Mesenchymal stem cell (in vitro differentiated cells and primary cell): Measurements from ENCODE around the gene RPS2.
A peak's percentile ranks its signal among the peaks of the same experiment; 100 is the strongest.

Source experiments
- DNase-seq: peaks from one replicate; pipeline ENCODE4 v3.0.0-alpha.2; 2013
- H2AFZ ChIP-seq: one replicate; pipeline ENCODE4 v1.6.1; 2013; ENCODE audit warnings: low read depth, mild to moderate bottlenecking, control low read depth, inconsistent platforms, low read length, moderate library complexity
- H2AK5ac ChIP-seq: 2 replicates; pipeline ENCODE4 v1.6.1; 2013; ENCODE audit warnings: low read length, moderate library complexity, mild to moderate bottlenecking, inconsistent platforms; ENCODE audit not compliant: severe bottlenecking
- H2BK120ac ChIP-seq: one replicate; pipeline ENCODE4 v1.6.1; 2013; ENCODE audit warnings: low read depth, mild to moderate bottlenecking, inconsistent platforms, low read length, moderate library complexity
- H2BK12ac ChIP-seq, 2 experiments: one replicate each; pipeline ENCODE4 v1.6.1; 2013; ENCODE audit warnings: inconsistent platforms in 2 of 2, low read length in 2 of 2, mild to moderate bottlenecking in 2 of 2, moderate library complexity in 2 of 2, control low read depth in 1 of 2
- H2BK15ac ChIP-seq: one replicate; pipeline ENCODE4 v1.6.1; 2013; ENCODE audit warnings: mild to moderate bottlenecking, low read depth, inconsistent platforms; ENCODE audit not compliant: poor library complexity, severe bottlenecking
- H2BK5ac ChIP-seq: 2 replicates; pipeline ENCODE4 v1.6.1; 2013; ENCODE audit warnings: low read depth, mild to moderate bottlenecking, low read length, control low read depth, inconsistent platforms; ENCODE audit not compliant: poor library complexity, severe bottlenecking
- H3K14ac ChIP-seq, 2 experiments: one replicate each; pipeline ENCODE4 v1.6.1; 2013; ENCODE audit warnings: inconsistent platforms in 2 of 2, low read length in 2 of 2, control low read depth in 1 of 2, mild to moderate bottlenecking in 1 of 2, moderate library complexity in 1 of 2
- H3K18ac ChIP-seq, 2 experiments: one replicate each; pipeline ENCODE4 v1.6.1; 2013; ENCODE audit warnings: inconsistent platforms in 2 of 2, low read length in 2 of 2, control low read depth in 1 of 2, low read depth in 1 of 2, mild to moderate bottlenecking in 1 of 2
- H3K23ac ChIP-seq, 2 experiments: one replicate each; pipeline ENCODE4 v1.6.1; 2013; ENCODE audit warnings: inconsistent platforms in 2 of 2, low read length in 2 of 2, mild to moderate bottlenecking in 2 of 2, moderate library complexity in 2 of 2, control low read depth in 1 of 2
- H3K27ac ChIP-seq: 2 replicates; pipeline ENCODE4 v1.5.1; 2013; ENCODE audit warnings: mild to moderate bottlenecking, moderate library complexity, low read length, control low read depth, inconsistent platforms; ENCODE audit not compliant: poor library complexity, severe bottlenecking
- H3K27me3 ChIP-seq, 2 experiments: 2 replicates each; pipeline versions ENCODE4 v1.6.1 to v1.7.0; 2013; ENCODE audit warnings: low read length in 2 of 2, mild to moderate bottlenecking in 2 of 2, moderate library complexity in 2 of 2, control low read depth in 1 of 2, inconsistent platforms in 1 of 2; ENCODE audit not compliant: control insufficient read depth in 1 of 2, insufficient read depth in 1 of 2
- H3K36me3 ChIP-seq, 2 experiments: 2 replicates each; pipeline versions ENCODE4 v1.6.1 to v1.7.0; 2013; ENCODE audit warnings: low read length in 2 of 2, control low read depth in 1 of 2, inconsistent platforms in 1 of 2, low read depth in 1 of 2, mild to moderate bottlenecking in 1 of 2; ENCODE audit not compliant: insufficient read depth in 2 of 2, control insufficient read depth in 1 of 2
- H3K4ac ChIP-seq, 2 experiments: one replicate each; pipeline ENCODE4 v1.6.1; 2013; ENCODE audit warnings: inconsistent platforms in 2 of 2, low read length in 2 of 2, mild to moderate bottlenecking in 2 of 2, moderate library complexity in 2 of 2, control low read depth in 1 of 2, low read depth in 1 of 2
- H3K4me1 ChIP-seq: 2 replicates; pipeline ENCODE4 v1.6.1; 2013; ENCODE audit warnings: low read depth, low read length, control low read depth; ENCODE audit not compliant: control insufficient read depth, insufficient read depth
- H3K4me2 ChIP-seq: 2 replicates; pipeline ENCODE4 v1.6.1; 2013; ENCODE audit warnings: low read length, mild to moderate bottlenecking, inconsistent platforms; ENCODE audit not compliant: poor library complexity, severe bottlenecking
- H3K4me3 ChIP-seq, 2 experiments: 2 replicates each; pipeline versions ENCODE4 v1.5.1 to v1.7.0; 2013; ENCODE audit warnings: low read length in 2 of 2, mild to moderate bottlenecking in 2 of 2, control low read depth in 1 of 2, low read depth in 1 of 2; ENCODE audit not compliant: insufficient read depth in 1 of 2
- H3K79me1 ChIP-seq: replicated peaks from 2 replicates; pipeline ENCODE4 v1.6.1; 2013; ENCODE audit warnings: mild to moderate bottlenecking, control low read depth, low read length, inconsistent platforms; ENCODE audit not compliant: poor library complexity, severe bottlenecking
- H3K9ac ChIP-seq: 2 replicates; pipeline ENCODE4 v1.7.0; 2013; ENCODE audit warnings: mild to moderate bottlenecking, low read length, moderate library complexity
- H3K9me3 ChIP-seq: 2 replicates; pipeline ENCODE4 v1.7.0; 2013; ENCODE audit warnings: mild to moderate bottlenecking, low read length; ENCODE audit not compliant: control insufficient read depth
- H4K8ac ChIP-seq: one replicate; pipeline ENCODE4 v1.6.1; 2013; ENCODE audit warnings: inconsistent platforms, mild to moderate bottlenecking, low read length, moderate library complexity
- H4K91ac ChIP-seq: one replicate; pipeline ENCODE4 v1.6.1; 2013; ENCODE audit warnings: mild to moderate bottlenecking, low read length, inconsistent platforms
- WGBS: methylation state at CpG from one replicate; pipeline ENCODE4 v1.1.7; 2013; ENCODE audit warnings: mixed read lengths; 5-methylcytosine and 5-hydroxymethylcytosine counted together

RPS2 gene

GRCh38 chr16:1929578-1930337, 34.9 kb downstream of the RPS2 start:
- Histone ChIP-seq H3K18ac (peak overlapping the region; percentile 75 to 94), H4K8ac (peak overlapping the region; percentile 98), H3K9ac (peak overlapping the region; percentile 63), H2AK5ac (no peak overlapping the region), H3K27ac (no peak overlapping the region), H4K91ac (peak overlapping the region; percentile 81), H3K4ac (no peak overlapping the region), H3K4me3 (peak overlapping the region; percentile 57 to 72), H3K79me1 (no peaks in the 10 kb centered on the region), H3K9me3 (no peaks in the 10 kb centered on the region), H3K4me2 (peak overlapping the region; percentile 77), H3K27me3 (peaks cover 0 to 24% of the 10 kb centered on the region in 2 experiments), H3K14ac (no peak overlapping the region), H2BK15ac (no peak overlapping the region), H2BK5ac (no peak overlapping the region), H2AFZ (peak overlapping the region; percentile 54), H3K4me1 (peaks cover 20% of the 10 kb centered on the region), H2BK12ac (no peak overlapping the region), H3K36me3 (no peaks in the 10 kb centered on the region), H2BK120ac (peak overlapping the region; percentile 50), H3K23ac (no peak overlapping the region)
- 16% methylated on average over 52 of the region's 70 CpGs for WGBS
- DNase-seq: peak; percentile 73

- Histone ChIP-seq H3K9me3 (no peaks in the 10 kb centered on the region), H3K27me3 (peaks cover 5 to 27% of the 10 kb centered on the region in 2 experiments), H2BK120ac (peak overlapping the region; percentile 50), H2BK5ac (no peak overlapping the region), H2BK15ac (no peak overlapping the region), H2AFZ (no peak overlapping the region), H3K79me1 (no peaks in the 10 kb centered on the region), H4K8ac (peak overlapping the region; percentile 98), H3K4me2 (peak overlapping the region; percentile 30), H2BK12ac (no peak overlapping the region), H3K18ac (peak overlapping the region; percentile 75 to 94), H4K91ac (peak overlapping the region; percentile 81), H3K4me3 (peak overlapping the region; percentile 57 to 72), H3K36me3 (no peaks in the 10 kb centered on the region), H2AK5ac (no peak overlapping the region), H3K4me1 (peaks cover 21% of the 10 kb centered on the region), H3K27ac (no peak overlapping the region), H3K4ac (peak overlapping the region in 1 of 2 experiments; percentile 62), H3K23ac (no peak overlapping the region), H3K9ac (peak overlapping the region; percentile 63), H3K14ac (no peak overlapping the region)
- no peak for DNase-seq
- 86% methylated on average over 2 of the region's 11 CpGs for WGBS
Observed at GRCh38 chr16:1929105-1929504, 35.5 kb downstream of the RPS2 start.

GRCh38 chr16:1926271-1926670, 38.4 kb downstream of the RPS2 start:
- Histone ChIP-seq H2AK5ac (no peak overlapping the region), H3K14ac (no peak overlapping the region), H4K91ac (no peak overlapping the region), H3K23ac (no peak overlapping the region), H3K4me3 (no peak overlapping the region), H3K27ac (no peak overlapping the region), H3K18ac (no peak overlapping the region), H2BK12ac (no peak overlapping the region), H3K27me3 (peaks cover 31 to 33% of the 10 kb centered on the region in 2 experiments), H2BK120ac (no peak overlapping the region), H3K79me1 (no peaks in the 10 kb centered on the region), H2AFZ (no peak overlapping the region), H3K4me2 (no peak overlapping the region), H3K36me3 (no peaks in the 10 kb centered on the region), H2BK5ac (no peak overlapping the region), H3K4me1 (peaks cover 24% of the 10 kb centered on the region), H3K9me3 (no peaks in the 10 kb centered on the region), H3K4ac (no peak overlapping the region), H3K9ac (no peak overlapping the region), H4K8ac (no peak overlapping the region), H2BK15ac (no peak overlapping the region)
- WGBS: 60% methylated on average over 10 of the region's 11 CpGs
- DNase-seq: no peak

- WGBS: 74% methylated on average over 5 of the region's 5 CpGs
- H3K4ac ChIP-seq: no peak overlapping the region
Observed at GRCh38 chr16:1924095-1924494, 40.5 kb downstream of the RPS2 start.

More at GRCh38 chr16:1924095-1924494, 40.5 kb downstream of the RPS2 start:
- Histone ChIP-seq H3K18ac (peak overlapping the region in 1 of 2 experiments; percentile 49), H2BK120ac (no peak overlapping the region), H3K36me3 (no peaks in the 10 kb centered on the region), H2AK5ac (peak overlapping the region; percentile 5), H4K8ac (no peak overlapping the region), H2AFZ (no peak overlapping the region), H2BK15ac (no peak overlapping the region), H3K23ac (no peak overlapping the region), H3K9me3 (no peaks in the 10 kb centered on the region), H4K91ac (no peak overlapping the region), H3K79me1 (no peaks in the 10 kb centered on the region), H2BK5ac (no peak overlapping the region), H3K14ac (no peak overlapping the region), H3K4me2 (no peak overlapping the region), H3K27me3 (peaks cover 50 to 55% of the 10 kb centered on the region in 2 experiments), H3K4me3 (no peak overlapping the region), H3K4me1 (peaks cover 16% of the 10 kb centered on the region), H2BK12ac (peak overlapping the region in 1 of 2 experiments; percentile 45), H3K9ac (no peak overlapping the region), H3K27ac (no peak overlapping the region)
- DNase-seq: no peak
